Activated gamma-delta T cell treated with anti-CD3 and anti-CD28 coated beads, Interleukin-2, amount 50 U/mL, for 16 hours (primary cell): ENCODE measurements around the gene RFLNA.
"Not testable (repeated sequence)": the region's sequence is repeated elsewhere in the genome, so short reads cannot be mapped to it uniquely, and the experiment has no call there.

Experiments used
- DNase-seq: peaks from one replicate; pipeline ENCODE4 v3.0.0-alpha.2; 2020; ENCODE audit warnings: low read depth

RFLNA gene

GRCh38 chr12:124319368-124320050, 24.6 kb downstream of the RFLNA start:
- DNase-seq = no peak

- DNase-seq = peak; percentile 38
Measured at GRCh38 chr12:124321040-124321481, 26.2 kb downstream of the RFLNA start.

GRCh38 chr12:124321556-124322270, 26.8 kb downstream of the RFLNA start:
- no peak for DNase-seq

GRCh38 chr12:124322271-124322998, 27.5 kb downstream of the RFLNA start:
- no peak for DNase-seq

GRCh38 chr12:124322999-124323328, 28.1 kb downstream of the RFLNA start:
- not testable (repeated sequence) for DNase-seq

- no peak for DNase-seq
Measured at GRCh38 chr12:124323771-124324530, 29.1 kb downstream of the RFLNA start.

GRCh38 chr12:124324803-124325705, 30.2 kb downstream of the RFLNA start:
- no peak for DNase-seq

- DNase-seq = no peak
Measured at GRCh38 chr12:124326104-124326503, 31.2 kb downstream of the RFLNA start.

GRCh38 chr12:124326871-124327270, 32.0 kb downstream of the RFLNA start:
- no peak for DNase-seq

- DNase-seq = no peak
Measured at GRCh38 chr12:124327362-124328043, 32.6 kb downstream of the RFLNA start.

GRCh38 chr12:124328116-124328515, 33.2 kb downstream of the RFLNA start:
- DNase-seq = no peak

GRCh38 chr12:124328636-124329035, 33.7 kb downstream of the RFLNA start:
- DNase-seq = no peak

- DNase-seq = no peak
Measured at GRCh38 chr12:124332058-124332672, 37.3 kb downstream of the RFLNA start.

GRCh38 chr12:124332900-124333299, 38.0 kb downstream of the RFLNA start:
- DNase-seq = no peak

- DNase-seq = no peak
Measured at GRCh38 chr12:124333724-124334123, 38.8 kb downstream of the RFLNA start.

GRCh38 chr12:124334266-124334665, 39.4 kb downstream of the RFLNA start:
- no peak for DNase-seq

GRCh38 chr12:124334976-124335375, 40.1 kb downstream of the RFLNA start:
- DNase-seq = no peak

GRCh38 chr12:124335426-124336183, 40.7 kb downstream of the RFLNA start:
- DNase-seq = no peak

GRCh38 chr12:124336184-124336437, 41.2 kb downstream of the RFLNA start:
- no peak for DNase-seq
